GM20431 (cell line): ENCODE results near the gene EDN1.

ENCODE experiments used
- in situ Hi-C: fragments of 300-500 bp; cut with MseI, MboI; formaldehyde crosslinking; loops from one replicate; pipeline ENCODE4 v1.15.0; 2020; ENCODE audit warnings: low sequenced_read_pairs; ENCODE audit not compliant: unreplicated experiment

The EDN1 gene

DNA sequence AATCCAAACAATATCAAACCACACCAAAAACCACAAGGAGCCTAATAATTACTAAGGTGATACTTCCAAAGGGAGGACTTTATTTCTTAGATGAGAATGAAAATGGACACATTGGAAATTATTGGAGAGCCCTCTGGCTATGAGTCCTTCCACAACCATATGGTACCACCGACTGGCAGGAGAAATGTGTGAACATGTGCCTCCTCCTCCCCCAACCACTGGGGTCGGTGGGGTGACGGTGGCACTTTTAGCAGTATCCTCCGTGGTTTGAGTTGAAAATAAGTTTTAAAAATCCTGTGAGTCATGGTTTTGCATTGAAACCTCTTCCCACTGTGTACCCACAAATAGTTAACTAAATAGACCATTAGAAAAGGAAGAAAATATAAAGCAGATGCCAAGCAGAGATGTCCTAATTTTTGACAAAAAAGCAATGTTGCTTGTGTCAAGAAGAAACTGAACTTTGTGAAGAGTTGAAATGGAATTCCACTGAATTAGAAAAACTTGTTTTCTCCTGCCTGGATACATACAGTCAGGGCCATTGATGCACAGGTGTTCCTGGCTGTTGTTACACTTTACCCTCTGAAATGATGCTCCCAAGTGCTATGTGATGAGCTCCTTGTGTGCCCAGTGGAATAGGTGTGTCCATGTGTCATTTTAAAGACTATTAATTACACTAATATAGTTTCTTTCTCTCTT is 3.2 kb downstream of the EDN1 start:
- in situ Hi-C loops, result loop anchor here (5.0 kb wide), 1 partner anchor 309 kb away; no protein-coding TSS in a partner anchor

DNA sequence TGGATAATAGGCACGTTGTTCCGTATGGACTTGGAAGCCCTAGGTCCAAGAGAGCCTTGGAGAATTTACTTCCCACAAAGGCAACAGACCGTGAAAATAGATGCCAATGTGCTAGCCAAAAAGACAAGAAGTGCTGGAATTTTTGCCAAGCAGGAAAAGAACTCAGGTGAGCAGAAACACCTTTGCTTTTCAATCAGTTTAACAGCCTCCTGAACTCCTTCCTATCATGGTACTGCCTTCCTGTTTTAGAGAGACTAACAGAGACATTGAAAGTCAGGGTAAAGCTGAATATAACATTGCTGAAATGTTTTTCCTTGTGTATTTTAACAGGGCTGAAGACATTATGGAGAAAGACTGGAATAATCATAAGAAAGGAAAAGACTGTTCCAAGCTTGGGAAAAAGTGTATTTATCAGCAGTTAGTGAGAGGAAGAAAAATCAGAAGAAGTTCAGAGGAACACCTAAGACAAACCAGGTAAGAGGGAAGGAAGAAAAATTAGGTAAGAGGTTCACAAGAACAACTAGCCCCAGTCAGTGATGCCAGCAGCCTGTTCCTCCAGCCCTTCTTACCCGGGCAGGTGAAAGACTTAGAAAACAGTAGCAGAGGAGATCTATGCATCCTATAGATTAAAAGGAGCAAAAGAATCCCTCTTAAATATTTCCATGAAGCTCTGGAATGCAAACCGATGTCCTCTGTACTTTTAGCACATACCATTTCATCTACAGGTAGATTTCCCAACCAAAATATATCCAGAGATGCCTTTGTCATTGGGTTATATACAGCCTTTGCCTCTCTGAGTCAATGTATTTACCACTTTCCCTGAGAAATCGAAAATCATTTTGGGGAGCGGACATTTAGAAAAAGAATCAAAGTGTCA is 4.0 kb downstream of the EDN1 start:
- in situ Hi-C loops, result loop anchor here (5.0 kb wide), 1 partner anchor 308 kb away; no protein-coding TSS in a partner anchor

- in situ Hi-C loops, result loop anchor here (5.0 kb wide), 1 partner anchor 307 kb away; no protein-coding TSS in a partner anchor
Measured at GRCh38 chr6:12294851-12295536, 4.8 kb downstream of the EDN1 start.

DNA sequence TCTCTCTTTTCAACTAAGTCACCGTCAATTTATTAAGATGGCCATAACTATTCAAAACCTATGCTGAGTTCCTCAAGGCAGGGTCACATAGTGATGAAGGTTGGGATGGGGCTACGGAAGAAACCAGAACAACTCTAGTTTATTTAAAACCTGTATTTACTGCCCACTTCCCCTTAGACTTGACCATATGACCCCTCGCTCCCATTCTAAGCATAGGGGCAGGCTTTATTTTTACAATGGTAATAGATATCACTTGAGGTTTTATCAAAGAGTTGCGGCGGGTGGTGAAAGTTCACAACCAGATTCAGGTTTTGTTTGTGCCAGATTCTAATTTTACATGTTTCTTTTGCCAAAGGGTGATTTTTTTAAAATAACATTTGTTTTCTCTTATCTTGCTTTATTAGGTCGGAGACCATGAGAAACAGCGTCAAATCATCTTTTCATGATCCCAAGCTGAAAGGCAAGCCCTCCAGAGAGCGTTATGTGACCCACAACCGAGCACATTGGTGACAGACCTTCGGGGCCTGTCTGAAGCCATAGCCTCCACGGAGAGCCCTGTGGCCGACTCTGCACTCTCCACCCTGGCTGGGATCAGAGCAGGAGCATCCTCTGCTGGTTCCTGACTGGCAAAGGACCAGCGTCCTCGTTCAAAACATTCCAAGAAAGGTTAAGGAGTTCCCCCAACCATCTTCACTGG is 5.5 kb downstream of the EDN1 start:
- in situ Hi-C loops, result no loop called here

DNA sequence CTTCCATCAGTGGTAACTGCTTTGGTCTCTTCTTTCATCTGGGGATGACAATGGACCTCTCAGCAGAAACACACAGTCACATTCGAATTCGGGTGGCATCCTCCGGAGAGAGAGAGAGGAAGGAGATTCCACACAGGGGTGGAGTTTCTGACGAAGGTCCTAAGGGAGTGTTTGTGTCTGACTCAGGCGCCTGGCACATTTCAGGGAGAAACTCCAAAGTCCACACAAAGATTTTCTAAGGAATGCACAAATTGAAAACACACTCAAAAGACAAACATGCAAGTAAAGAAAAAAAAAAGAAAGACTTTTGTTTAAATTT is 6.1 kb downstream of the EDN1 start:
- in situ Hi-C loops, result no loop called here

- in situ Hi-C loops, result no loop called here
Measured at GRCh38 chr6:12296604-12297003, 6.4 kb downstream of the EDN1 start.

GRCh38 chr6:12297363-12298016 is 7.3 kb downstream of the EDN1 start:
- in situ Hi-C loops, result no loop called here

GRCh38 chr6:12298017-12298978 is 8.1 kb downstream of the EDN1 start:
- in situ Hi-C loops, result no loop called here

- in situ Hi-C loops, result no loop called here
Measured at GRCh38 chr6:12298995-12299394, 8.8 kb downstream of the EDN1 start.

DNA sequence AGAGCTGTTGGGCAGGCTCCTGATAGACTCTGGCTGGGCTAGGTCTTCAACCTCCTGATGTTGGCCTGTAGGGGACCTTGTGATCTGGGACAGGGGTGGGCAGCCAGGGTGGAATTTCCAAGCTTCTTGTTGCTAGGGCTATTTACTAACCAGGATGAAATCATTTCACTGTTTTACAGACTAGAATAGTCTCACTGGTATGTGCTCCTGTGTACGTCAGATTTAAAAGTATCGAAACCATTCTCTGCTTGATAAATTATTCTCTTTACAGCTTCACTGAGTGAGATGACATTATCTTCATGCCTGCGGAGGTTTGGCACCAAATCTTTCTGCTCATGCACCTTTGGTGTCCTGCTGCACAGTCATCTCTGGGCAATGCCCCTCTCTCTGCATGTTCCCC is 10.9 kb downstream of the EDN1 start:
- in situ Hi-C loops, result no loop called here

GRCh38 chr6:12304487-12304886 is 14.3 kb downstream of the EDN1 start:
- in situ Hi-C loops, result no loop called here

DNA sequence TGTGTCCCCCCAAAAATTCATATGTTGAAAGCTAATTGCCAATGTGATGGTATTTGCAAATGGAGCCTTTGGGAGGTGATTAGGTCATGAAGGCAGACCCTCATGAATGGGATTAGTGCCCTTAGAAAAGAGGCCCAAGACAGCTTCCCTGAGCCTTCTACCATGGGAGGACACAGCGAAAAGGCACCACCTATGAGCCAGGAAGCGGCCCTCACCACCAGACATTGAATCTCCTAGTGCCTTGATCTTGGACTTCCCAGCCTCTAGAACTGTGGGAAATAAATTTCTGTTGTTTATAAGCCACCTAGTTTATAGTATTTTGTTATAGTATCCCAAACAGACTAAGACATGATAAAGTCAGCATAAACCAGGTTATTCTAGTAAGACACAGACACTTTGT is 18.9 kb downstream of the EDN1 start:
- in situ Hi-C loops, result no loop called here

GRCh38 chr6:12311106-12311505 is 20.9 kb downstream of the EDN1 start:
- in situ Hi-C loops, result no loop called here

DNA sequence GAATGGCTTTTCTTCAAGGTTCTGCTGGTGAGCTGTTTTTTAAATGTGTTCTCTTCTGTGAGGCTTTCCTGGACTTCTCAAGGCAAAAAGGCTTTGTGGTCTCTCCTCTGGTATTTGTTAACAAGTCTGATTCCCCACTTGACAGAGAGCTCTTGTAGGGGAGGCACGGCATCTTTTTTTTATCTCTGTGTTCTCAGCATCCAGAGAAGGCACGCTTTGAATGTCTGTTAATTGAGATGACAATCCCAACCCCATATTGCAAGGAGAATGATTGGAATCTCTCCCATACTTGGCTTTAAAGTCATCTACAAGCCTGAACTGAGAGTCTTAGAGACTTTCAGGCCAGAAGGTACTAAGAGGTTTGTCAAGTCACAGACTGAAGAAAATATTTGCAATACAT is 22.6 kb downstream of the EDN1 start:
- in situ Hi-C loops, result no loop called here

GRCh38 chr6:12313306-12313991 is 23.3 kb downstream of the EDN1 start:
- in situ Hi-C loops, result no loop called here

DNA sequence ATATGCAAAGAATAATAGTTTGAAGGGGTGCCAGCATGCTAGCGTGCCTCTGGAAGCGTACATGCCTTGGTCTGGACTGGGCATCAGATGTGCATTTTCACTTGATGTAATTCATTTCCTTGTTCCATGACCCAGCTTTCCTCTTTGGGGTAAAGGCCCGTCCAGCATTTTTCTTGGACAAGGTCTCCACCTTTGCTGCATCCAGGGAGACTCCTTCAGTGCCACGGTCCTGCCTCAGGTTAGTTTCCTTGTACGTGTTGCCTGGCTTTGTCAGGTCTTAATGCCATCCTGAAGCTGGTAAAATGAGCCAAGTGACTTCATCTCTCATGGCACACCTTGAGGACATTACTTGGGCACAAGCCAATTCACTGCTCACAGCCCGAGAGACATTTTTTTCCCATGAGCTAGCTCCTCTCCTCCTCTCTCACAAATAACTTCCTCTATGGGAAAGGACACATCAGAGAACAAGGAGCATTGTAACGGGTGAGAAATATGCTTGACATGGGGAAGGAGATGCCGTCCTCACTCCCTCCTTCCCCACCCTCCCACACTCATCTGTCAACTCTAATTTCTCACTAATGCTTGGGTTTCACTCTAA is 23.9 kb downstream of the EDN1 start:
- in situ Hi-C loops, result no loop called here

DNA sequence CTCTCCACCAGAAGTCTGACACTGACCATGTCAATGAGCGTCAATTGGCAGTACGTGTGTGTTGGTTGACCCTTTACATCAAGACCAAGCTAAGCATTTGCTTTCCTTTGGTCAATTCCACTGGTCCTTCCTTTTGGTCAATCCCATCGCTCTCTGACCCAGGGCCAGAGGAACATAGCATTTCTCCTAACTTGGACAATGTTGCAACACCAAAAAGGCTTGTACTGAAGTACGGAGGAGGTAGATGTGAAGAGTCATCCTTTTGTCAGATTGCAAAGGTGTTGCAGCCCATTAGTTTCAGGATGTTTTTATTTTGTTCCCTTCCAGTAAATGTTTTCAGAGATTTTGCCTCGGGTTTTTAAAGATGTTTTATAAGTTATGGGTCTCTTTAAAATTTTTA is 24.6 kb downstream of the EDN1 start:
- in situ Hi-C loops, result no loop called here
